ENCODE measurements around the gene EPB41L4B.

The EPB41L4B gene

DNA sequence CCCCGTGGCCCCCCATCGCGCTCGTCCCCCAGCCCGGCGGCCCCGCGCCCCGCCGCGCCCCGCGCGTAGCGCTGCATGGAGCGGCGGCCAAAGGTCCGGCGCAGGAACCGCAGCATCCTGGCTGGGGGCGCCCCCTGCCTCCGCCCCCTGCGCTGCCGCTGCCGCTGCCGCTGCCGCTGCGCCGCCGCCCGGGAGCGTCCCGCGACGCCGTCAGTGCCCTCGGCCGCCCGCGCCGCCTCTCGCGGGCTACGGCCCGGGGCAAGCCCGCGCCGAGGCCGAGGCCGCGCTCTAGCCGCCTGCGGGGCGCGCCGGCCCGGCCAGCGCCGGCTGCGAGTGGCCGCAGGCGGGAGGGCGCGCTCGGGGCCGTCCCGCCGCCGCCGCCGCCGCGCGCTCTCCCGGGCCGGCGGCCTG lies 523 bp downstream of the EPB41L4B start:
- DNase-seq (ENCODE audit: low read depth in 2 of 2) = no peak

DNA sequence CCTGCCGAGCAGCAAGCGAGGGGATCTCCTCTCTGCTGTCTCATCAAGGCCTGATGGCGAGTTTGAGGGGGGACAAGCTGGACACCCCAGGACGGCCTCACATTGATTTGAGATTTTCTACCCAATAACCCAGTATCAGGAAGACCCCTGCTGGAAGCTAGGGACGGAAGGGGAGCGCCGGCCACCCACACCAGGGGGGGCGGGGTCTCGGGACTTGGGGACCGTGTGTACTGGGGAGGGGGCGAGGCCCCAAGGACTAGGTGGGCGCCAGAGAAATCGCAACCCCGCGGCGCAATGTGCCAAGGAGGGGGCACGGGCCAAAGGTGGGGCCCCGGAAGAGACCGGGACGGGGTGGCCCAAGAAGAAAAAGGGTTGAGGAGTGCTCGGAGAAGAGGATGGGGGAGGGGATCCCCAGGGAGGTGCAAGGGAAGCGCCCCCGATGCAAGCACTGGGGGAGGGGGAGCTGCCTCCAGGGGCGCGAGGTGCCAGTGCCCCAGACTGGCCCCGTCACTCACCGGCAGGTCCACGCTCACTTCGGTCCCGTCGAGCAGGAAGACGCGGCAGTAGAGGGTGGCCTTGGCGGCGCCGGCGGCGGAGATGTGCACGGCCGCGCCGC lies 1.1 kb downstream of the EPB41L4B start:
- DNase-seq (ENCODE audit: low read depth in 2 of 2) = no peak

DNA sequence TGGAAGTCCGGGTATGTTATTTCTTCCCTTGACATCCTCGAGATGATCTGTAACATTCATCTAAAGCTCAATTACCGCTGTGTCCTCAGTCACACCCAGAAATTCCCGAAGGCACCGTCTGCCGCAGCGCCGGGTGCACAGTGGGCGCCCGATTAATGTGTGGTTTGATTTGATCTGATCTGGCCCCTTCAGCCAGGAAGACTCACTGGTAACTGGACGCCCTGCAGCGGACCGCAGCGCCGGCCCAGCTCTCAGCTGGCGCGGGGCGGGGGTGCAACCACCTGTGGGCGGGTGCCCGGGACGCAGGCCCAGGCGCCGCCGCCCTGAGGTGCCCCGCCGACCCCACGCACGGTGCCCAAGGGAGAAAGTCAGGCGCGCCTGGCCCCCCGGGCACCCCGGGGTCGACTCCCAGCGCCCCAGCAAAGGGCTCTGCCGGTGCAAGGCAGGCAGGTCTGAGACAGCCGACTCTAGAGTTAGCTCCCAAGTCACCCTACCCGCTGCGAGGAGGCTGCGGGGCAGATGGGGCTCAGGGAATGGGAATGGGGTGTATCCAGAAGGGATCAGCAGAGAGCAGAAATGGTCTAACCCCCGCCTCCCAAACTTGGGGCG lies 1.7 kb downstream of the EPB41L4B start:
- DNase-seq (ENCODE audit: low read depth in 2 of 2) = no peak

DNA sequence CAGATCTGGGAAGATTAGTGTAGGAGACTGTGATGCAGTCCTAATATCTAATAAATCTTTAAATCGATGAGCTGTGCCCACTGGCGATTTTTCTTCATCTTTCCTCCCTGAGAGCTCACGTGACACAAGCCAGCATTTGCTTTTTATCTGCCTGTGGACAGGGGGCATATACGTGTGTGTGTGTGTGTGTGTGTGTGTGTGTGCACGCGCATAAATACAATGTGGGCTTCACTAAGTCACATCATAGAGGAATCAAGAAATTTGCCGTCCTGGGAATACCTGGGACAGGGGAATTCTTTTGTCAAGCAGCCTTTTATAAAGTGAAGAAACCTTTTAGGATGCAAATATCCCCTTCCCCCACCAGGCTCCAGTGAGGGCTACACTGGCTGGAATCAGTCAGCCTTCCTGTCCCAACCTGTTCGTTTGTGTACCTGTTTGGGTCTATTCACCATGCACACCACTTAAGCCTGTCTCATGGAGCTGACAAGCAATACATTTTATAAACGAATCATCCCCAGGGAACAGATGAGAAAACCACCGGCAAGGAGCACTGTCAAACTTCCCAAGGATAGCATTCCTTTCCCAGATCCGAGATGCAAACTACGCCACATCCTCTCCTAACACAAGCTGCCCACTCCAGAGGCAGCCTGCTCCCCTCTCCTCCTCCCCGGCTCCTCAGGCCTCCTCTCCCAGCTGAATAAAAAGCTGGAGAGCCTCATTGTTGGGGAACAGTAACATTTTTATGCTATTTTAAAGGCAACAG lies 2.7 kb downstream of the EPB41L4B start:
- DNase-seq (ENCODE audit: low read depth in 2 of 2) = no peak

DNA sequence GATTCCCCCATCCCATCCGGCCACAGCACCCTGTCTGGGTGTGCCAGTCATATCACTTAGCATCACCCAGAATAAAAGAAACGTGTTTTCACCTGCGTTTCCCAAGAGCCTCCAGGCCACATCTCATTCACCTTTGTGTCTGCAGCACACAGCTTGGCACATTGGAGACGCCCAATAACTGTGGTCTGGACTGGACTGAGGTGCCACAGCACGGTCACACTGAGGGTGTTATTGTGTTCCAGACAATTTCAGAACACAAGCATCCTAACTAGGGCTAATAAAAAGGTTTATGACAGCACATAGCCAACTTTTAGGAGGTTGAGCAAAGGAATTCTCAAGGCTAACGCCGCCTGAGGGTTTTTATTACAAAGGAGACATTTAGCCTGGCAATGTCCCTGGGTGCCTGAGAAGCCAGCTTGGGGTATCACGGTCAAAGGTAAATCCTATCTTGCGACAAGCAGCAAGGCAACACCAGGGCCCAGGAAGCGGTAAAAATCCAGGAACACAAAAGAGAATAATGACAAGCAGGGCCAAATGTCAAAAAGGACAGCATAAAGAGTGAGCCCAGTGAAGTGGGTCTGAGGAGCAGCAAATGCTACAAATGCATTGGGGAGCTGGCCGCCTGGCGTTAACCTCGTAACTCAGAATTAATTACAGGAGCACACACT lies 3.4 kb downstream of the EPB41L4B start:
- no peak for DNase-seq (ENCODE audit: low read depth in 2 of 2)

DNA sequence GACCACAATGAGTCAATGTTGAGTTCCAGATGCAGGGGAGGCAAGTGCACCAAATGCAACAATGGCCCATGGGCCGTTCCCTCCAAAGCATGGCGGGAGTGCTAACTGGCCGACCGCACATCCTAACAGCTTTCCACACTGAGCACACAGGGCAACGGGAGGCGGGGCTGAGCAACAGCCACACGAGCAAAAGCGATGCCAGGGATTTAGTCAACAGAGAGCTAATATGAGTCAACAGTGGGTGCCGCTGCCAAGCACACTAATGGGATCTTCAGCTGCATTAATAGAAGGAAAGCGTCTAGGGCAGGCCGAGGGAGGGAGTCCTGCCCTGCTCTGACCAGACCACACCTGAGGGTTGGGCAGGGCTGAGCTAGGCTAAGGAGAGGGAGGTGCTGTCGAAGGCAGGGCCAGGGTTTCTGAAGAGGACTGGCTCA lies 4.6 kb downstream of the EPB41L4B start:
- DNase-seq (ENCODE audit: low read depth in 2 of 2) = no peak

DNA sequence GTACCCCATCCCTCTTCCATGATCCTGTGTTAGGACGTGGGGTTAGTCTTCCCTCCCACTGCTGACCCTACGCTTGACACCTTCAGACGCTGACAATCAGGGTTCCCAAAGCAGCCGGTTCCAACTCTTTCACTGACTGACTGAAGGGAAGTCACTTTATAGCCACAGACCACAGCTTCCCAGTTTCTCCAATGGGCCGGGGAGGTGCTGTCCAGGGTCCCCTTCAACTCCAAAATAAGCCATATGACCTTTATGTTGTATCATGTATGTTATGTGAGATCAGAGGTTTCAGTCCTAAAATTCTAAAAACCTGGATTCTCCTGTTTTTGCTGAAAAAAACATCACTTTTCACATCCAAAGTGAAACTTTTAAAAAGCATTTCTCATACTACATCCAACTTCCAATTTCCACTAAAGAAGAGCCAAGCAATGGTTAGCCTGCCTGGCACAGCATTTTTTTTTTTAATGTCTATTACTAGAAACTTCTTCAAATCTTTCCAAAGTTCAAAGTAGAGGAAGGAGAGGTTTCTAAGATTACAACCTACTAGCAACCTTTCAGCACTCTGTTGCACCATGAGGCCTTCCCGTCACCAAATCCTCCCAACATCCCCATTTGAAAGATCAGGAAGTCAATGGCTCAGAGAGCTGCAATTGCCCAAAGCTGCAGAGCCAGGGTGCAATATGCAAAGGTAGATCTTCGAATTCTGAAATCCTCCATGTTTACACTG lies 5.2 kb downstream of the EPB41L4B start:
- DNase-seq (ENCODE audit: low read depth in 2 of 2) = no peak

DNA sequence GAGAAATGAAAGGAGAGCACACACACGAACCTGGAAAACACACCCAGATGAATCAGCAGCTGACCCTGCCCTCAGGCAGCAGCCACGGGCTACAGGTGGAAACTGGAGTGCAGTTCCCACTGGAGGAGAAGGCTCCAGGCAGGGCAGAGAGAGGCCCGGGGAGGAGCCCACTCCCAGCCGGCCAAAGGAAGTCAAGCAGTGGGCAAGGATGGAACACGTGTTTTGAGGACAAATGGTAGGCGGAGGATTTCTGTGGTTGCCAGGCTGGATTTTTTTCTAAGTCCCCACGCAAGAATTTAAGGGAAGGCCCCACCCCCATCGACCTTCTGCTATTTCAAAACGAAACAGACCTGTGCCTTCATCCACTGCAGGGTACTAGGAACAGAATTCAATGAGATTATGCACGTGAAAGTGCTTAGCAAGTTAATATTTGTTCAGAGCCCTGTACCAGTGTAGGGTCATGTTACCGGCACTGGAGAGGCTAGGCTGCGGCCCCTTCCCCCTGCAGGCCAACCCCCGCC lies 6.8 kb downstream of the EPB41L4B start:
- DNase-seq (ENCODE audit: low read depth in 2 of 2) = no peak

DNA sequence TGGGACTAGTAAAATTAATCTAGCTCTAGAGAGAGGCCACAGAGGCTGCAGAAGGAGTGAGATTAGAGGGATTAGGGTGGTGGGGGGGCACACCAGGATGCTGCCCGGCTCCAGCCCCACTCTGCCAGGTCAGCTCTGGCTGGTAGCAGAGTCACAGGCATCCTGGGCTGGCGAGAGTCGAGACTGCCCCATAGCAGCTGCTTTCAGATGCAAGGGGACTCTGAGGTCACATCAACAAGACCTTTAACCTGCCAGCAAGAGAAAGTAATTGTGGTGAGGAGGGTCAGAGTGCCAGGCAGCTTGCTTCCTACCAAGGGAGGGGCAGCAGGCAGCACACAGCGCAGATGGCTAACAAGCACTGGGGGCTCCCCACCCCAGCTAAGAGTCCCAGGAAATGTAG lies 7.5 kb downstream of the EPB41L4B start:
- no peak for DNase-seq (ENCODE audit: low read depth in 2 of 2)

DNA sequence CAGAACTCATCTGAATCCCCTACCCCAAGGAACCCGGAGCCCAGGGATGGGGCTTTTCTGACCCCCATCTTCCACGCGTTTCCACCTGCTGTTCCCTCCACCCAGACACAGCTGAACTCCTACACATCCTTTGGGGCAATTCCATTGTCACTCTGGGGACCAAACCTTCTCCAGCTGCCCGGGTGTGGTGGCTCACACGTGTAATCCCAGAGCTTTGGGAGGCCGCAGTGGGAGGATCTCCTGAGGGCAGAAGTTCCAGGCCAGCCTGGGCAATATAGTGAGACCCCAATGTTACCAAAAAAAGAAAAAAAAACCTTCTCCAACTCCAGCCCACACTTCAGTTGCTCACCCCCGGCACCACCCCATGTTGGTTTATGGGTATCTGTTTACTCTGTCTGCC lies 8.1 kb downstream of the EPB41L4B start:
- DNase-seq (ENCODE audit: low read depth in 2 of 2) = no peak

DNA sequence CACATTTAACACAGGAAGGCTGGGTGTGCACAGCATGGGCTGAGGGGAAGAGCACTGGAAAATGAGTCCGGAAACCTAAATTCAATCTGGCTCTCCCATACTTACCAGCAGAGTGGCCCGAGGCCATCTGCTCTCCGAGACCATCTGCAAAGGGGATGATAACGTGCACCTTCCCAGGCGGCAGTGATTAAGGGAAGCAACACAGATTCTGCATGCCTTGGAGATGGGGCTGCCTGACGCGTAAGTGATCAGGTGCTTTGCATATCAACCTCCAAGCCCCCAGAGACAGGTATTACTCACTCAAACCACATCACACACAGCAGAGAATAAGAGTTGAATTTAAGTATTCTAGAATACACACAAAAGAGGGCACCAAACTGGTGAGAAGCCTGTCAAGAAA lies 9.1 kb downstream of the EPB41L4B start:
- no peak for DNase-seq (ENCODE audit: low read depth in 2 of 2)

DNA sequence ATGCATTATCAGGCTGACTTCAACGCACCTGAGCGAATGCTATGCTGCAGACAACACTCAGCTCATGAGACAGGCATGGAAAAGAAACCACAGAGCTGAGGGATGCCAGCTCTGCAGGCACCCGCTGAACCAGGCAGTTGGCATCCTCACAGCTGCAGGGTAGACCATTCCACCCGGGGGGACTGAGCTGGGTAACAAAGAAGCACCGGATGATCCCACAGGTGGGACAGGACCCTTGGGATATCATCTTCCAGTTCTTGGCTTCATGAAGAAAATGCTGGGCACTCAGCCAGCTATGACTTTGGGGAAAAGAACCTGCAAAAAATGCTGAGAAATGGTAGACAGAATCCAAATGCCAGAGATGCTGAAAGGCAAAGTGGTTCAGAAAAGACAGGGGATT lies 9.6 kb downstream of the EPB41L4B start:
- DNase-seq (ENCODE audit: low read depth in 2 of 2) = no peak

DNA sequence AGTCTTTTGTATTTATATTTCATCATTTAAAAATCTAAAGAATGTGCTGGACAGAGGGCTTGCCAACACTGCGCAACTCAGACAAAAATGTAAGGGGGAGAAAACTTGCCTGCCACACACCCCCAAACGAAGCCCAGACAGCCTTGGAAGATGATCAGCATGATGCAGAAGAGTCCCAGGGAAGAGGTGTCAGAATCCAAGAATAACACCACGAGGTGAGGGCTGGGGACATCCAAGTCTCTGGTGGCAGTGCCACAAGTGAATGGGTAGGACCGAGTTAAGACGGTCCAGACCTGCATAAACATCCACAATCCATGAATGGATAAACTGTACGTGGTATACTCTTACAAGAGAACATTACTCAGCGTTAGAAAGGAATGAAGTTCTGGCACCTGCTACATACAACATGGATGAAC lies 10.4 kb downstream of the EPB41L4B start:
- no peak for DNase-seq (ENCODE audit: low read depth in 2 of 2)

DNA sequence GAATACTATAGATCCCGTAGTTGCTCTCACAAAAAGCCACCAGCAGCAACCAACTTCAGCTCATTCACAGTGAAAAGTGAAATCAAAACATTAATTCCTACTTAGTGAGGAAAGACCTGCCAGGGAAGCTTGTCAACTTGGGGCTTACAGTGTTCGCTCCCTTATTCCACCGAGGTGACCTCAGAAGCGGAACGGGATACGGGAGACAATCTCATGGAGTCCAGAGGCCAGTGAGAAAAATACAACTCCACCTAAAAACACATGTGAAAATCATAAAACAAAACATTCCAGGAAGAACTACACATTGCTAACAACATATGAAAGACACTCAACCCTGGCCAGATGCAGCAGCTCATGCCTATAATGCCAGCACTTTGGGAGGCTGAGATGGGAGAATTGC lies 11.6 kb downstream of the EPB41L4B start:
- no peak for DNase-seq (ENCODE audit: low read depth in 2 of 2)

DNA sequence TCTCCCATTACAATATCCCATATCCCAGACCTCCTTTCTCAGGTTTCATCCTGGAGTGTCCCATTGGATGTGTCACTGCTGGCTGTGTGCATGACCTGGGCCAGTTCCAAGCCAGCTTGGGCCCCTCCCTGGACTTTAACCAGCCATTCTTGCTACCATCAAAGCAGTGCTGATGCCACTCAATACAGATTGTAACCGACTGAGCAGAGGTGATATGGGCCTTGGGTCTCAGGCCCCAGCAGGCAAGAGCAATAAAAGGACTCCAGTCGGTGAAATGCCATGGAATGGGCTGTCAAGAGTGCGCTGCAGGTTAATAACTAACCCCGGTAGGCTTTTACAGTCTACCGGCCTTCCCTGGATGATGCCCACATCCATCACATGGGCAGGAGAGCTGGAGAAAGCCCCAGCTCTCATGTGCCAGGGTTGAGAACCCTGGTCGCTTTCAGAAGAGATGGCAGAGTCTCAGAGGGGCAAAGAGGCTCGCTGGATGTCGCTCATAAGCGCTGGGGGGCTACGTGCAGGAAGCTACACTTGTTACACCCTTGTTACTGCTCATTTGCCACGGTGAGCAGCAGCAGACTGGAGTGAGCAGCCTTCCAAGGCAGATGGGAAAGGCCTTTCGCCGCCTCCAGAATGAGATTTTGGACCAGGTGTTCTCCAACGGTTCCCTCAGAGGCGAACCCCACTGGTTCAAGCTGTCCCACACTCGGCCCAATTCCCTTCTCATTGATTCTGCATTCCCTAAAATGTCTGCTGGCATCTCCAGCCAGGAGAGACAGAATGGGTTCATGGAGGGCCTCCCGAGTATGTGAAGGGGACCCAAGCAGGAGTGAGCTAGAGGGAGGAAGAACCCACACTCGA lies 13.2 kb downstream of the EPB41L4B start:
- no peak for DNase-seq (ENCODE audit: low read depth in 2 of 2)

DNA sequence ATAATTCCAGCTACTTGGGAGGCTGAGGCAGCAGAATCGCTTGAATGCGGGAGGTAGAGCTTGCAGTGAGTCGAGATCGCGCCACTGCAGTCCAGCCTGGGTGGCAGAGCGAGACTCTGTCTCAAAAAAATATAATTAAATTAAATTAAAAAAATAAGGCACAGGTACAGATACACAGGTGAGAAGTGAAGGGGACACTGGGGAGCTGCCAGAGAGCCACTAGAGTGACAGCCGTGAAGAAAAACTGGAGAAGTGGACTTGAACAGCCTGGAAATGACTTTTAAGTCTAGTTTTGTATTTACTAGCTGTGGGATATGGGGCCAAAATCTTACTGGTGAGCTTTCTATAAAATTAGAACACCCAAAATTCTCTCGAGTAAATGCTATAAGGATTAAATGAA lies 15.1 kb downstream of the EPB41L4B start:
- no peak for DNase-seq (ENCODE audit: low read depth in 2 of 2)

DNA sequence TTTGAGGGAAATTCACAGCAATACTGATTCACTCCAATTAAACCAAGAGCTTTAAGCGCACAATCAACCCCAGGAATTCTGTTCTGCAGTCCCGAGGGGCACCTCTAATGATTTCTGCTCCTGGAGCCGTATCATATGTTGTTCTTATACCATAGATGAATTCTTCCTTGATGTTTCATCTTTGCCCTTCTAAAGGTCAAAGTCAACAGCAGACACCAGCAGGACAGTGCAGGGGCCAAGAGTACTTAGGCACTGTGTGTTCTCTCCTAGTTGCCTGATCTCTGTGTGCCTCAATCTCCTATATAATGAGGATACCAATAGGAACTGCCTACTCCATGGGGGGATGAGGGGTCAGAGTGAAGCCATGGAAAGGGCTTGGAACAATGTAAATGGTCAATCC lies 16.5 kb downstream of the EPB41L4B start:
- no peak for DNase-seq (ENCODE audit: low read depth in 2 of 2)

DNA sequence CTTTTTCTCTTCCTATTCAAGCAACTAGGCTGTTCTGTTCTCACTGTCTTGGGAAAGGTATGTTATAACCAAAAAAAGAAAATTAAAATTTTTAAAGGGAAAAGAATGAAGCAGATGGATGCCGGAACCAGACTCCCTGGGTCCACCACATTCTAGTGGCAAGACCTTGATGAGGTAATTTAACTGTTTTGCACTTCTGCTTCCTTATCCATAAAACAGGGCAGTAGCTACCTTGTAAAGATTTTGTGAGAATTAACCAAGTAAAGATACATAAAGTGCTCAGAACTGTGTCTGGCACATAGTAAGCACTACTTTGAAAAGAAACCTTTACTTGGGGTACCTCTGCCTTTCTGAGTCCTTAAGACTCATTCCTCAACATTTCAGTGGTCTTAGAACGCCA lies 17.0 kb downstream of the EPB41L4B start:
- no peak for DNase-seq (ENCODE audit: low read depth in 2 of 2)

DNA sequence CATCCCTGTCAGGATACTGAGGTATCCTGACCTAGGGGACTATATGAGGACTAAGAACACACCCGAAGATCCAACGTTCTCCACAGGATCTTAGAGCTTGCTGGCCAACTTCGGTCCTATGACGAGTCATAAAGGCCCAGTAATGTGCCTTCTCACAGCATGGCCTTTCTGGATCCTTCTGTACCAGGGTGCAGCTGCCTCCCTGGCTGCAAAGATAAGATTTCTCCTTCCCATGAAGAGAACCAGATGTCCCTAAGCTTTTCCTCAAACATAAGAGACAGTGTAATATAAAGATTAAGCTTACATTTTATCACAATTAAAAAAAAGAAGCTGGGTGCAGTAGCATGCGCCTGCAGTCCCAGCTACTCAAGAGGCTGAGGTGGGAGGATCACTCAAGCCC lies 18.3 kb downstream of the EPB41L4B start:
- DNase-seq (ENCODE audit: low read depth in 2 of 2) = no peak

DNA sequence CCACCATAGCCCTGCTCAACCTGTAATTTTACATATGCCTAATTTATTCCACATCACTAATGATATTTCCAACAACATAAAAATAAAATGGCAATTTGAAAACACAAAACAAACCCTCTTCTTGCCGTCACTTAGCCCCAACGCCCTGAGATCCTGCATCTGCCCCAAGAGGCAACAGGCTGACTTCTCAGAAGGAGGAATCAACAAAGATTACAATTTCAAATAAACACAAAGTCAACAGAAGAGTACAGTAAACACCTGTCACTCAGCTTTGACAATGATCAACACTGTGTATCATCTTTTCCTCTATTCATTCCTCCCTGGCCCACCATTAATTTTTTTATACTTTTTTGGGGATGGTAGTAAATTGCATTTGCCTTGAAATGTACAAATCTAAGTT lies 19.8 kb downstream of the EPB41L4B start:
- no peak for DNase-seq (ENCODE audit: low read depth in 2 of 2)

DNA sequence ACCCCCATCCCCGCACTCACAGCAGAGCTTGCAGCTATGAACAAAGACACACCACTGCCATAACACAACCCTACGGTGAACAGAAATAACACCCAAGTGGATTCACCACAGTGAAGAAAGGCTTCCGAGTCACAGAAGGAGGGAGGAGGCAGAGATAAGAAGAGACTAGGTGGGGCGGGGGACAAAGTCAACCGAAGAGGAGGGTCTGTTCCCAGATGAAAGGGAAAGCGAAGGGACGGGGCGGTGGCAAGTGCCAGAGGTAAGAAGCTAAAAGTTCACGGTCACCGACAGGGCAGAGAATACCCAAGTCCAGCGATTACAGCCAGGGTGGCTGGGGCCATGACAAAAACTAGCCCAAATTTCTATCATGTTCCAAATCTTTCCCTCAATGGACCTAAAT lies 21.0 kb downstream of the EPB41L4B start:
- no peak for DNase-seq (ENCODE audit: low read depth in 2 of 2)

Data from fibroblast of skin of left biceps (primary cell).